ENCODE measurements around the gene ATXN3L.

- TF ChIP-seq PKNOX1 (IDR thresholded peaks at IDR 0.05): no peak
- no peak for TF ChIP-seq SUZ12 (IDR thresholded peaks at IDR 0.05)
- TF ChIP-seq L3MBTL2 (conservative IDR thresholded peaks at IDR 0.05): no peak
- TF ChIP-seq HDGF (IDR thresholded peaks at IDR 0.05; ENCODE audit: borderline replicate concordance): no peak
- no peak for TF ChIP-seq BHLHE40 (IDR thresholded peaks at IDR 0.05; ENCODE audit: borderline replicate concordance)
- no peak for TF ChIP-seq SP1 (IDR thresholded peaks at IDR 0.05)
Measured at GRCh38 chrX:13298836-13299235, 21.0 kb downstream of the ATXN3L start.

Measured in HEK293T (cell line).